Measurements from ENCODE around the gene GRPEL1. TPM values are rescaled to one million over a fixed set of nuclear protein-coding genes. Genes with fewer than 3 reads are reported as not detected.

Gene GRPEL1
- total and polyA plus RNA-seq, 2 experiments from 2014 or later, result 27.4 to 112 TPM

GRCh38 chr4:7105276-7105675 is 37.4 kb upstream of the GRPEL1 start:
- Histone ChIP-seq H2AFZ (no peak overlapping the region), H3K4me2 (no peak overlapping the region), H3K79me2 (replicated peaks; ENCODE audit: insufficient read depth) (no peaks in the 10 kb centered on the region), H3F3A (replicated peaks; ENCODE audit: low read depth) (0 out of 2 replicates have a peak, but pooled peaks cover 3% of the 10 kb centered on the region), H3K27ac (ENCODE audit: low read depth) (no peak overlapping the region), H3K9me2 (ENCODE audit: insufficient read depth) (no peaks in the 10 kb centered on the region), H3K36me3 (ENCODE audit: insufficient read depth) (no peaks in the 10 kb centered on the region), H3K4me3 (no peak overlapping the region), H3K27me3 (ENCODE audit: insufficient read depth) (peaks cover 30% of the 10 kb centered on the region), H4K20me1 (replicated peaks; ENCODE audit: insufficient read depth) (no peaks in the 10 kb centered on the region), H3K4me1 (ENCODE audit: insufficient read depth) (peaks cover 14% of the 10 kb centered on the region)
- Mint-ChIP-seq H3K9me3 (no peaks in the 10 kb centered on the region; the same call in 2 of the 3 replicates), H3K36me3 (ENCODE audit: low read depth) (no peaks in the 10 kb centered on the region), H3K27ac (no peak overlapping the region), H3K4me3 (no peak overlapping the region), H3K27me3 (ENCODE audit: insufficient read depth, low read depth, poor library complexity) (peaks cover 35% of the 10 kb centered on the region), H3K4me1 (peaks cover 17% of the 10 kb centered on the region; the same call in 2 of the 3 replicates)
- TF ChIP-seq JUNB (IDR thresholded peaks at IDR 0.05; ENCODE audit: unreplicated experiment), result no peak
- no peak for TF ChIP-seq ZNF114 (CRISPR knock-in tag; IDR thresholded peaks at IDR 0.05)
- no peak for TF ChIP-seq ZNF331 (CRISPR knock-in tag; IDR thresholded peaks at IDR 0.05; ENCODE audit: low read depth)
- no peak for TF ChIP-seq EZH2phosphoT487 (IDR thresholded peaks at IDR 0.05; ENCODE audit: unreplicated experiment)
- TF ChIP-seq, protein P1, sequence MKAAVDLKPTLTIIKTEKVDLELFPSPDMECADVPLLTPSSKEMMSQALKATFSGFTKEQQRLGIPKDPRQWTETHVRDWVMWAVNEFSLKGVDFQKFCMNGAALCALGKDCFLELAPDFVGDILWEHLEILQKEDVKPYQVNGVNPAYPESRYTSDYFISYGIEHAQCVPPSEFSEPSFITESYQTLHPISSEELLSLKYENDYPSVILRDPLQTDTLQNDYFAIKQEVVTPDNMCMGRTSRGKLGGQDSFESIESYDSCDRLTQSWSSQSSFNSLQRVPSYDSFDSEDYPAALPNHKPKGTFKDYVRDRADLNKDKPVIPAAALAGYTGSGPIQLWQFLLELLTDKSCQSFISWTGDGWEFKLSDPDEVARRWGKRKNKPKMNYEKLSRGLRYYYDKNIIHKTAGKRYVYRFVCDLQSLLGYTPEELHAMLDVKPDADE (IDR thresholded peaks at IDR 0.05), result no peak
- TF ChIP-seq, protein P2, sequence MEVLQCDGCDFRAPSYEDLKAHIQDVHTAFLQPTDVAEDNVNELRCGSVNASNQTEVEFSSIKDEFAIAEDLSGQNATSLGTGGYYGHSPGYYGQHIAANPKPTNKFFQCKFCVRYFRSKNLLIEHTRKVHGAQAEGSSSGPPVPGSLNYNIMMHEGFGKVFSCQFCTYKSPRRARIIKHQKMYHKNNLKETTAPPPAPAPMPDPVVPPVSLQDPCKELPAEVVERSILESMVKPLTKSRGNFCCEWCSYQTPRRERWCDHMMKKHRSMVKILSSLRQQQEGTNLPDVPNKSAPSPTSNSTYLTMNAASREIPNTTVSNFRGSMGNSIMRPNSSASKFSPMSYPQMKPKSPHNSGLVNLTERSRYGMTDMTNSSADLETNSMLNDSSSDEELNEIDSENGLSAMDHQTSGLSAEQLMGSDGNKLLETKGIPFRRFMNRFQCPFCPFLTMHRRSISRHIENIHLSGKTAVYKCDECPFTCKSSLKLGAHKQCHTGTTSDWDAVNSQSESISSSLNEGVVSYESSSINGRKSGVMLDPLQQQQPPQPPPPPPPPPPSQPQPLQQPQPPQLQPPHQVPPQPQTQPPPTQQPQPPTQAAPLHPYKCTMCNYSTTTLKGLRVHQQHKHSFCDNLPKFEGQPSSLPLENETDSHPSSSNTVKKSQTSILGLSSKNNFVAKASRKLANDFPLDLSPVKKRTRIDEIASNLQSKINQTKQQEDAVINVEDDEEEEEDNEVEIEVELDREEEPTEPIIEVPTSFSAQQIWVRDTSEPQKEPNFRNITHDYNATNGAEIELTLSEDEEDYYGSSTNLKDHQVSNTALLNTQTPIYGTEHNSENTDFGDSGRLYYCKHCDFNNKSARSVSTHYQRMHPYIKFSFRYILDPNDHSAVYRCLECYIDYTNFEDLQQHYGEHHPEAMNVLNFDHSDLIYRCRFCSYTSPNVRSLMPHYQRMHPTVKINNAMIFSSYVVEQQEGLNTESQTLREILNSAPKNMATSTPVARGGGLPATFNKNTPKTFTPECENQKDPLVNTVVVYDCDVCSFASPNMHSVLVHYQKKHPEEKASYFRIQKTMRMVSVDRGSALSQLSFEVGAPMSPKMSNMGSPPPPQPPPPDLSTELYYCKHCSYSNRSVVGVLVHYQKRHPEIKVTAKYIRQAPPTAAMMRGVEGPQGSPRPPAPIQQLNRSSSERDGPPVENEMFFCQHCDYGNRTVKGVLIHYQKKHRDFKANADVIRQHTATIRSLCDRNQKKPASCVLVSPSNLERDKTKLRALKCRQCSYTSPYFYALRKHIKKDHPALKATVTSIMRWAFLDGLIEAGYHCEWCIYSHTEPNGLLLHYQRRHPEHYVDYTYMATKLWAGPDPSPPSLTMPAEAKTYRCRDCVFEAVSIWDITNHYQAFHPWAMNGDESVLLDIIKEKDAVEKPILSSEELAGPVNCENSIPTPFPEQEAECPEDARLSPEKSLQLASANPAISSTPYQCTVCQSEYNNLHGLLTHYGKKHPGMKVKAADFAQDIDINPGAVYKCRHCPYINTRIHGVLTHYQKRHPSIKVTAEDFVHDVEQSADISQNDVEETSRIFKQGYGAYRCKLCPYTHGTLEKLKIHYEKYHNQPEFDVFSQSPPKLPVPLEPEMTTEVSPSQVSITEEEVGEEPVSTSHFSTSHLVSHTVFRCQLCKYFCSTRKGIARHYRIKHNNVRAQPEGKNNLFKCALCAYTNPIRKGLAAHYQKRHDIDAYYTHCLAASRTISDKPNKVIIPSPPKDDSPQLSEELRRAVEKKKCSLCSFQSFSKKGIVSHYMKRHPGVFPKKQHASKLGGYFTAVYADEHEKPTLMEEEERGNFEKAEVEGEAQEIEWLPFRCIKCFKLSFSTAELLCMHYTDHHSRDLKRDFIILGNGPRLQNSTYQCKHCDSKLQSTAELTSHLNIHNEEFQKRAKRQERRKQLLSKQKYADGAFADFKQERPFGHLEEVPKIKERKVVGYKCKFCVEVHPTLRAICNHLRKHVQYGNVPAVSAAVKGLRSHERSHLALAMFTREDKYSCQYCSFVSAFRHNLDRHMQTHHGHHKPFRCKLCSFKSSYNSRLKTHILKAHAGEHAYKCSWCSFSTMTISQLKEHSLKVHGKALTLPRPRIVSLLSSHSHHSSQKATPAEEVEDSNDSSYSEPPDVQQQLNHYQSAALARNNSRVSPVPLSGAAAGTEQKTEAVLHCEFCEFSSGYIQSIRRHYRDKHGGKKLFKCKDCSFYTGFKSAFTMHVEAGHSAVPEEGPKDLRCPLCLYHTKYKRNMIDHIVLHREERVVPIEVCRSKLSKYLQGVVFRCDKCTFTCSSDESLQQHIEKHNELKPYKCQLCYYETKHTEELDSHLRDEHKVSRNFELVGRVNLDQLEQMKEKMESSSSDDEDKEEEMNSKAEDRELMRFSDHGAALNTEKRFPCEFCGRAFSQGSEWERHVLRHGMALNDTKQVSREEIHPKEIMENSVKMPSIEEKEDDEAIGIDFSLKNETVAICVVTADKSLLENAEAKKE (CRISPR knock-in tag; IDR thresholded peaks at IDR 0.05), result no peak
- no peak for TF ChIP-seq NANOG (IDR thresholded peaks at IDR 0.05; ENCODE audit: borderline replicate concordance)
- TF ChIP-seq, protein P3, sequence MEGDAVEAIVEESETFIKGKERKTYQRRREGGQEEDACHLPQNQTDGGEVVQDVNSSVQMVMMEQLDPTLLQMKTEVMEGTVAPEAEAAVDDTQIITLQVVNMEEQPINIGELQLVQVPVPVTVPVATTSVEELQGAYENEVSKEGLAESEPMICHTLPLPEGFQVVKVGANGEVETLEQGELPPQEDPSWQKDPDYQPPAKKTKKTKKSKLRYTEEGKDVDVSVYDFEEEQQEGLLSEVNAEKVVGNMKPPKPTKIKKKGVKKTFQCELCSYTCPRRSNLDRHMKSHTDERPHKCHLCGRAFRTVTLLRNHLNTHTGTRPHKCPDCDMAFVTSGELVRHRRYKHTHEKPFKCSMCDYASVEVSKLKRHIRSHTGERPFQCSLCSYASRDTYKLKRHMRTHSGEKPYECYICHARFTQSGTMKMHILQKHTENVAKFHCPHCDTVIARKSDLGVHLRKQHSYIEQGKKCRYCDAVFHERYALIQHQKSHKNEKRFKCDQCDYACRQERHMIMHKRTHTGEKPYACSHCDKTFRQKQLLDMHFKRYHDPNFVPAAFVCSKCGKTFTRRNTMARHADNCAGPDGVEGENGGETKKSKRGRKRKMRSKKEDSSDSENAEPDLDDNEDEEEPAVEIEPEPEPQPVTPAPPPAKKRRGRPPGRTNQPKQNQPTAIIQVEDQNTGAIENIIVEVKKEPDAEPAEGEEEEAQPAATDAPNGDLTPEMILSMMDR (conservative IDR thresholded peaks at IDR 0.05; ENCODE audit: low read depth in 2 of 2), result no peak
- TF ChIP-seq POLR2AphosphoS5 (IDR thresholded peaks at IDR 0.05; ENCODE audit: low read depth), result no peak
- DNase-seq (ENCODE audit: low spot score) (no peak), ATAC-seq (no peak)
